HTERT RPE-1 (cell line): ENCODE measurements around the gene ADGRF5.
"Not testable (repeated sequence)": the region's sequence is repeated elsewhere in the genome, so short reads cannot be mapped to it uniquely, and the experiment has no call there.

ENCODE experiments used
- in situ Hi-C: fragments of 300-500 bp; cut with MboI; formaldehyde crosslinking; loops from 4 replicates; pipeline ENCODE4 v1.14.3; 2020; ENCODE audit warnings: low sequenced_read_pairs

ADGRF5 gene

GRCh38 chr6:46895930-46896329 is 25.8 kb downstream of the ADGRF5 start:
- in situ Hi-C loops: no loop called here

DNA sequence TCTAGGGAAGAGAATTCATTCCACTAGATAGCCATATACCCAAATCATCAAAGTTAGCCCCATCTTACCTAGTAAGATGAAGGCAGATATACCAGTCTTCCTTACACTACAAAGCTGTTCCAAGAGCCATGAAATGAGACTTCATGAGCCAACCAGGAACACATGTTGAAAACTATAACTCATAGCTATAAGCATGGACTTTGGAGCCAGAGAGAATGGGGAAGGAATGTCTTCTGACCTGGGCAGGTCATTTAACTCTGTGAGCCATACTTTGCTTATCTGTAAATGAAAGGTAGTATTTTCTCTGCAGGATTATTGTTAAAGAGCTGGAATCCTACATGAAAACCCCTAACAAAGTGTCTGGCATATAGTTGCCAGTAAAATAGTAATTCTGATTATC is 27.3 kb downstream of the ADGRF5 start:
- in situ Hi-C loops: no loop called here

- in situ Hi-C loops: no loop called here
Observed at GRCh38 chr6:46893648-46894047, 28.1 kb downstream of the ADGRF5 start.

GRCh38 chr6:46891252-46891795 is 30.4 kb downstream of the ADGRF5 start:
- in situ Hi-C loops: no loop called here

DNA sequence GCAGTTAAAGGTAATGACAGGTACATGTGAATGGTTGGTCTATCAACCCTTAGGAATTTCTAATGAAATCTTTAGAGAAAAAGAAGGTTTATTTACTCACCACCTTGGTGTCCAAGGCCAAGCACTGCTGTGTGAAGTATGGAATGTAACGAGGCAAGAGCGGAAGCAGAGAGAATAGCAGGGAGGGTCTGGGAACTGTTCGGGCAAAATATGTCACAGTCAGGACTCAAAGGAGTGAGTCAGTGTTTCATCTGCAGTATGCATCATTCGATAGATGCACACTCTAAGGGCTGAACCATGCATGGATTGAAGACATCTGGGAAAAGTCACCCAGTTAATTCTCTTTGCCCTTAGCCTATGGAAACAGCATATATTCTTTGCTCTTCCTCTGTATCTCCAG is 33.2 kb downstream of the ADGRF5 start:
- in situ Hi-C loops: no loop called here

DNA sequence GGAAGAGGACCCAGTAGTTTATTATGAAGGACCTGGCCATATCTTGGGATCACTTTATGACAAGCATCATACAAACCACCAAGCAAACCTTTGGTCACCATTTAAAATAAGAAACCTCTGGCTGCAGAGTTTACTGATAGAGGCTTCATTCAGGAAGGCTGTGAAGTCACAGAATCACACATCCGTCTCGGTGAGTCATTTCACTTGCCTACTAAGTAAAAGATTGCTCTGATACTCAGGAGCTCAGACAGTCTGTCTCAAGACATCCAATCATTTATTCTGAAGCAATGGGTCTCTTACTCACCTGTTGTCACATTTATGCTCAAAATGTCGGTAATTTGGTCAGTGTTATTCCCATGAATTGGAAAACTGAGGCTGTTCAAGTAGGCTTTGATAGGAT is 33.7 kb downstream of the ADGRF5 start:
- in situ Hi-C loops: no loop called here

- in situ Hi-C loops: no loop called here
Observed at GRCh38 chr6:46882645-46883044, 39.1 kb downstream of the ADGRF5 start.

GRCh38 chr6:46879003-46879402 is 42.7 kb downstream of the ADGRF5 start:
- in situ Hi-C loops: no loop called here

- in situ Hi-C loops: no loop called here
Observed at GRCh38 chr6:46876126-46876525, 45.6 kb downstream of the ADGRF5 start.

DNA sequence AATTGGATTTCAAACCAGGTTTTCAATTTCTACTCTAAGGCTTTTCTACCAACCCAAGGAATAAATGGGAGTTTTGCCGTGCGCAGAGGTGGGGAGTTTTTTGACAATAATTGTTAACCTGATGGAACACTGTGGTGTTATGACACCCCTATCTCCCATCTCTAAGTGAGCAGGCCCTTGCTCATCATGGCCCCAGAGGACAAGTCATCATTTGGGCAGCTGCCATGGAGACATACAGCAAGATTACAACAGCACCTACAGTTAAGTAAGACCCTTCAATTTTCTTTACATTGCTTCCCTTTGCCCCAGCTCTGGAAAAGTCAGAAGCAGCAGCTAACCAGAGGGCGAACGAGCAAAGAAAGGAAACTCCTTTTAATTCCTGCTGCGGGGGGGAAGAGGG is 54.3 kb downstream of the ADGRF5 start:
- in situ Hi-C loops: no loop called here

DNA sequence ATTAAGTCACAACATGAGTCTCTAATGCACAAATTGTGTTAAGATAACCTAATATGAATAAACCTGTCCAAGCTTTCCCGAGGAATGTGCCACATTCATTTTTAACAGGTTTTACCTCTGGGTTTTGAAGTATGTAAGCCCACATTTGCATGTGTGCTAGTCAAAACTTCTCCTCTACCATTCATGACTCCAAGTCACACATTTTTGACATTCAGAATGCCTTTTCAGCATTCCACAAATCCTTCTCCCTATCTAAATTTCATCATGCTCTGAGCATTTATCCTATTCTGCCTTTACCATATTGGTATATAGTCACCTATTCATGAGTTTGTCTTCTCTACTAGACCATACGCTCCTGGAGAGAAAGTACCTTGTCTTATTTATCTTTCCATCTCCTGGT is 56.5 kb downstream of the ADGRF5 start:
- in situ Hi-C loops: no loop called here

GRCh38 chr6:46863791-46864190 is 57.9 kb downstream of the ADGRF5 start:
- in situ Hi-C loops: no loop called here

DNA sequence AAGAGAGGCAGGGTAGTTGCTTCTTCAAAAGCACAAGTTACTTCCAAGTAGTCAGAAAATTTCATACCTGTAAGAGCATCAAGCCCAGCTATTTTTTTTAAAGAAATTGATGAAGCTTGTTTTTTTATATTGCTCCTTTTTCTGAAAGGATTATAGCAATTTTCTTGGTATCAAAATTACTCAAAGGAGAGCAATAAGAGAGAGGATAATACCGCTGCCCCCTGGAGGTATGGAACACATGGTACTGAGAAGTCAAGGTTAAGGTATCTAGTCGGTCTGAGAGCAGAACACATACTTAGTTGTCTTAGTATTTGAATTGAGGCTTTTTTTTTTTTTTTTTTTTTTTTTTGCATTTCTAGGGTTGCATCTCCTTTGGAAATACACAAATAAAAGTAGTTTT is 59.4 kb downstream of the ADGRF5 start:
- in situ Hi-C loops: no loop called here

- in situ Hi-C loops: not testable (repeated sequence)
Observed at GRCh38 chr6:46855966-46856365, 65.8 kb downstream of the ADGRF5 start.

DNA sequence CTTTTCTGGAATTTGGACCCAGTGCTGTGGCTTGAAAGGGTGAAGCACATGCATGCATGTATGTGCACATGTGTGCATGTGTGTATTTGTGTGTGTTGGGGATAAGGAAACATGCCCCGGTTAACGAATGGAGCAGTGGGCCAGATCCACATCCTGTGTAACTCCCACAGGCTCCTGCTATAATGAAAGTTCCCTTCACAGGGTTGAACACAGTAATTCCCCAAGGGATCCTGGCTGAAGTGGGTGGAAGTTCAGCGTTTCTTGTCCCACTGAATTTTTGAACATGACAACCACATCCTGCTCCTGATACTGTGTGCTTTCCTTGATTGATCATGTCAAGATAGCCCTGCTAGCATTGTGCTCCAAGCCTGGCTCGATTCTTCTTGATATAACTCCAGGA is 70.2 kb downstream of the ADGRF5 start:
- in situ Hi-C loops: not testable (repeated sequence)

- in situ Hi-C loops: no loop called here
Observed at GRCh38 chr6:46850792-46851191, 70.9 kb downstream of the ADGRF5 start.

DNA sequence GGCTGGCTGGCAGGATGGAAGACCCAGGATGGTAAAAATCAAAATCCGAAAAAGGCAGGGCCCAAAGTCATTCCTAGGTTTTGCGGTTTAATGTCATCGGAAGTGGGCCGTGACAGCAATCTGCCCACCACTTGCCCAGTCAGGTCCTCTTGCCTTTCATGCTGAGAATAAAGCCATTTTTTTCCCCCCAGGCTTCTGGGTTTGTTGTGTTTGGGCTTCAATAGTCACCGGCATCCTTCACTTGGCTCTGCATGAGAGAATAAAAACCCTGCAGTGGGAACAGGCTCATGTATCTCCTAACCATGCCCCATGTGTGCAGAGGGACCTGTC is 72.4 kb downstream of the ADGRF5 start:
- in situ Hi-C loops: no loop called here

- in situ Hi-C loops: no loop called here
Observed at GRCh38 chr6:46848684-46849360, 72.9 kb downstream of the ADGRF5 start.

- in situ Hi-C loops: no loop called here
Observed at GRCh38 chr6:46845126-46845525, 76.6 kb downstream of the ADGRF5 start.

DNA sequence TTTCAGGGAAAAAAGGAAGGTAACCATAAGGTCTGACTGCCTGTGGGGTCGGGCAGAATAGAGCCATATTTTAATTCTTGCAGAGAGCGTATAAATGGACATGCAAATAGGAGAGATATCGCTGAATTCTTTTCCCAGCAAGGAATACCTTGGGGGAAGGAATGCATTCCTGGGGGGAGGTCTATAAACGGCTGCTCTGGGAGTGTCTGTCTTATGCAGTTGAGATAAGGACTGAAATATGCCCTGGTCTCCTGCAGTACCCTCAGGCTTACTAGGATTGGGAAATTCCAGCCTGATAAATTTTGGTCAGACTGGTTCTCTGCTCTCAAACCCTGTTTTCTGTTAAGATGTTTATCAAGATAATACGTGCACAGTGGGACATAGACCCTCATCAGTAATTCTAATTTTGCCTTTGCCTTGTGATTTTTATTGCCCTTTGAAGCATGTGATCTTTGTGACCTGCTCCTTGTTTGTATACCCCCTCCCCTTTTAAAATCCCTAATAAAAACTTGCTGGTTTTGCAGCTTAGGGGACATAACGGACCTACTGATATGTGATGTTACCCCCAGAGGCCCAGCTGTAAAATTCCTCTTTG is 79.4 kb downstream of the ADGRF5 start:
- in situ Hi-C loops: not testable (repeated sequence)

- in situ Hi-C loops: no loop called here
Observed at GRCh38 chr6:46838033-46838432, 83.7 kb downstream of the ADGRF5 start.

DNA sequence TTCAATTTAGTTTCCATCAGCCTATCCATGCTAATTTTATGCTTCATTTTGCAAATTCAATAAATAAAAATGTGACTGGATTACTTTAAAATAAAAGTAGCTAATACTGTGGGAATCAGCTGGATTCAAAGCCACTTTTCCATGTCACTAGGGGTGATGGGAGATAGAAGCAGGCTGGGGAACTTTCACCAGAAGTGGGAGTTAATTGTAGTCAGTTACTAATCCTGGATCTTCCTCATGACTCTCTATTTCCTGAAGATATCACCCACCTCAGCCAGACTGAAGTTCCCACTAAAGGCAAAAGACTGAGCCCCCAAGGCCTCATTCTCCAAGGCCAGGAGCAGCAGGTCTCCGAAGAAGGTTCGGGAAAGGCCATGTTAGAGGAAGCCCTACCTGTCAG is 86.7 kb downstream of the ADGRF5 start:
- in situ Hi-C loops: not testable (repeated sequence)
